ENCODE data around the gene PARD3B. TPM values are rescaled to one million over a fixed set of nuclear protein-coding genes. Genes with fewer than 3 reads are reported as not detected.

PARD3B gene
- total and polyA plus RNA-seq, 2 experiments from 2014 or later: 3.5 to 4.4 TPM

DNA sequence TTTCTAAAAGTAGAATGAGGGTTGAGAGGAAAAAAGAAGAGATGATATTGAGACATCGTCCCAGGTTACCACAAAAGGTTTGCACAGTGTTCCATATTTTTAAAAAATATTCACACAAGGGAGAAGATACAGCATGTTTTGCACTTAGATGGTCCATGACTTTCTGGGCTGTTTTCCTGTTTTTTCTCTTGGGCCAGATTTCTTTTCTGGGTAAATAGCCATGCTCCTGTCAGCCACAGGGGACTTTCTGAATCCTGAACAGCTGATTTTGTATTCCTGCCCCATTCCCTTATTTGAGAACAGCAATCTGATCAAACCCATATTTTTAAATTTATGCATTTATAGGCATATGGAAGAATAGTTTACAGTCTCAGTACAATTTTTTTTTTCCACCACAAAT, 951.1 kb downstream of the PARD3B start:
- no peak overlapping the region for H2AFZ ChIP-seq
- Mint-ChIP-seq H3K9me3 (peaks cover 5% of the 10 kb centered on the region; the same call in 2 of the 3 replicates), H3K4me3 (no peak overlapping the region), H3K27me3 (ENCODE audit: insufficient read depth, low read depth, poor library complexity) (peaks cover 3% of the 10 kb centered on the region), H3K4me1 (peaks cover 25% of the 10 kb centered on the region), H3K27ac (no peak overlapping the region), H3K36me3 (ENCODE audit: low read depth) (peaks cover 3% of the 10 kb centered on the region; the same call in 1 of the 3 replicates)
- DNase-seq (ENCODE audit: low spot score) (peak; percentile 28), ATAC-seq (peak; percentile 26; the same call in 1 of the 3 replicates)
- no peak overlapping the region for H3K27ac ChIP-seq (ENCODE audit: low read depth)
- H3F3A ChIP-seq (replicated peaks; ENCODE audit: low read depth): no peaks in the 10 kb centered on the region
- H3K27me3 ChIP-seq (ENCODE audit: insufficient read depth): no peaks in the 10 kb centered on the region
- TF ChIP-seq NANOG (IDR thresholded peaks at IDR 0.05; ENCODE audit: borderline replicate concordance) (no peak), POLR2AphosphoS5 (IDR thresholded peaks at IDR 0.05; ENCODE audit: low read depth) (no peak), EZH2 (IDR thresholded peaks at IDR 0.05; ENCODE audit: low read depth, unreplicated experiment) (no peak), EZH2phosphoT487 (IDR thresholded peaks at IDR 0.05; ENCODE audit: unreplicated experiment) (no peak), JUNB (IDR thresholded peaks at IDR 0.05; ENCODE audit: unreplicated experiment) (no peak), ZNF331 (CRISPR knock-in tag; IDR thresholded peaks at IDR 0.05; ENCODE audit: low read depth) (no peak), ZNF114 (CRISPR knock-in tag; IDR thresholded peaks at IDR 0.05) (no peak), STAT1 (IDR thresholded peaks at IDR 0.05; ENCODE audit: unreplicated experiment) (no peak), CREB1 (CRISPR knock-in tag; IDR thresholded peaks at IDR 0.05; ENCODE audit: low read depth) (no peak)
- TF ChIP-seq, protein P1, sequence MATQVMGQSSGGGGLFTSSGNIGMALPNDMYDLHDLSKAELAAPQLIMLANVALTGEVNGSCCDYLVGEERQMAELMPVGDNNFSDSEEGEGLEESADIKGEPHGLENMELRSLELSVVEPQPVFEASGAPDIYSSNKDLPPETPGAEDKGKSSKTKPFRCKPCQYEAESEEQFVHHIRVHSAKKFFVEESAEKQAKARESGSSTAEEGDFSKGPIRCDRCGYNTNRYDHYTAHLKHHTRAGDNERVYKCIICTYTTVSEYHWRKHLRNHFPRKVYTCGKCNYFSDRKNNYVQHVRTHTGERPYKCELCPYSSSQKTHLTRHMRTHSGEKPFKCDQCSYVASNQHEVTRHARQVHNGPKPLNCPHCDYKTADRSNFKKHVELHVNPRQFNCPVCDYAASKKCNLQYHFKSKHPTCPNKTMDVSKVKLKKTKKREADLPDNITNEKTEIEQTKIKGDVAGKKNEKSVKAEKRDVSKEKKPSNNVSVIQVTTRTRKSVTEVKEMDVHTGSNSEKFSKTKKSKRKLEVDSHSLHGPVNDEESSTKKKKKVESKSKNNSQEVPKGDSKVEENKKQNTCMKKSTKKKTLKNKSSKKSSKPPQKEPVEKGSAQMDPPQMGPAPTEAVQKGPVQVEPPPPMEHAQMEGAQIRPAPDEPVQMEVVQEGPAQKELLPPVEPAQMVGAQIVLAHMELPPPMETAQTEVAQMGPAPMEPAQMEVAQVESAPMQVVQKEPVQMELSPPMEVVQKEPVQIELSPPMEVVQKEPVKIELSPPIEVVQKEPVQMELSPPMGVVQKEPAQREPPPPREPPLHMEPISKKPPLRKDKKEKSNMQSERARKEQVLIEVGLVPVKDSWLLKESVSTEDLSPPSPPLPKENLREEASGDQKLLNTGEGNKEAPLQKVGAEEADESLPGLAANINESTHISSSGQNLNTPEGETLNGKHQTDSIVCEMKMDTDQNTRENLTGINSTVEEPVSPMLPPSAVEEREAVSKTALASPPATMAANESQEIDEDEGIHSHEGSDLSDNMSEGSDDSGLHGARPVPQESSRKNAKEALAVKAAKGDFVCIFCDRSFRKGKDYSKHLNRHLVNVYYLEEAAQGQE (IDR thresholded peaks at IDR 0.05; ENCODE audit: unreplicated experiment): no peak
- TF ChIP-seq, protein P2, sequence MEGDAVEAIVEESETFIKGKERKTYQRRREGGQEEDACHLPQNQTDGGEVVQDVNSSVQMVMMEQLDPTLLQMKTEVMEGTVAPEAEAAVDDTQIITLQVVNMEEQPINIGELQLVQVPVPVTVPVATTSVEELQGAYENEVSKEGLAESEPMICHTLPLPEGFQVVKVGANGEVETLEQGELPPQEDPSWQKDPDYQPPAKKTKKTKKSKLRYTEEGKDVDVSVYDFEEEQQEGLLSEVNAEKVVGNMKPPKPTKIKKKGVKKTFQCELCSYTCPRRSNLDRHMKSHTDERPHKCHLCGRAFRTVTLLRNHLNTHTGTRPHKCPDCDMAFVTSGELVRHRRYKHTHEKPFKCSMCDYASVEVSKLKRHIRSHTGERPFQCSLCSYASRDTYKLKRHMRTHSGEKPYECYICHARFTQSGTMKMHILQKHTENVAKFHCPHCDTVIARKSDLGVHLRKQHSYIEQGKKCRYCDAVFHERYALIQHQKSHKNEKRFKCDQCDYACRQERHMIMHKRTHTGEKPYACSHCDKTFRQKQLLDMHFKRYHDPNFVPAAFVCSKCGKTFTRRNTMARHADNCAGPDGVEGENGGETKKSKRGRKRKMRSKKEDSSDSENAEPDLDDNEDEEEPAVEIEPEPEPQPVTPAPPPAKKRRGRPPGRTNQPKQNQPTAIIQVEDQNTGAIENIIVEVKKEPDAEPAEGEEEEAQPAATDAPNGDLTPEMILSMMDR (conservative IDR thresholded peaks at IDR 0.05; ENCODE audit: low read depth in 2 of 2): no peak; a peak in 1 of 4 replicates
- TF ChIP-seq, protein P3, sequence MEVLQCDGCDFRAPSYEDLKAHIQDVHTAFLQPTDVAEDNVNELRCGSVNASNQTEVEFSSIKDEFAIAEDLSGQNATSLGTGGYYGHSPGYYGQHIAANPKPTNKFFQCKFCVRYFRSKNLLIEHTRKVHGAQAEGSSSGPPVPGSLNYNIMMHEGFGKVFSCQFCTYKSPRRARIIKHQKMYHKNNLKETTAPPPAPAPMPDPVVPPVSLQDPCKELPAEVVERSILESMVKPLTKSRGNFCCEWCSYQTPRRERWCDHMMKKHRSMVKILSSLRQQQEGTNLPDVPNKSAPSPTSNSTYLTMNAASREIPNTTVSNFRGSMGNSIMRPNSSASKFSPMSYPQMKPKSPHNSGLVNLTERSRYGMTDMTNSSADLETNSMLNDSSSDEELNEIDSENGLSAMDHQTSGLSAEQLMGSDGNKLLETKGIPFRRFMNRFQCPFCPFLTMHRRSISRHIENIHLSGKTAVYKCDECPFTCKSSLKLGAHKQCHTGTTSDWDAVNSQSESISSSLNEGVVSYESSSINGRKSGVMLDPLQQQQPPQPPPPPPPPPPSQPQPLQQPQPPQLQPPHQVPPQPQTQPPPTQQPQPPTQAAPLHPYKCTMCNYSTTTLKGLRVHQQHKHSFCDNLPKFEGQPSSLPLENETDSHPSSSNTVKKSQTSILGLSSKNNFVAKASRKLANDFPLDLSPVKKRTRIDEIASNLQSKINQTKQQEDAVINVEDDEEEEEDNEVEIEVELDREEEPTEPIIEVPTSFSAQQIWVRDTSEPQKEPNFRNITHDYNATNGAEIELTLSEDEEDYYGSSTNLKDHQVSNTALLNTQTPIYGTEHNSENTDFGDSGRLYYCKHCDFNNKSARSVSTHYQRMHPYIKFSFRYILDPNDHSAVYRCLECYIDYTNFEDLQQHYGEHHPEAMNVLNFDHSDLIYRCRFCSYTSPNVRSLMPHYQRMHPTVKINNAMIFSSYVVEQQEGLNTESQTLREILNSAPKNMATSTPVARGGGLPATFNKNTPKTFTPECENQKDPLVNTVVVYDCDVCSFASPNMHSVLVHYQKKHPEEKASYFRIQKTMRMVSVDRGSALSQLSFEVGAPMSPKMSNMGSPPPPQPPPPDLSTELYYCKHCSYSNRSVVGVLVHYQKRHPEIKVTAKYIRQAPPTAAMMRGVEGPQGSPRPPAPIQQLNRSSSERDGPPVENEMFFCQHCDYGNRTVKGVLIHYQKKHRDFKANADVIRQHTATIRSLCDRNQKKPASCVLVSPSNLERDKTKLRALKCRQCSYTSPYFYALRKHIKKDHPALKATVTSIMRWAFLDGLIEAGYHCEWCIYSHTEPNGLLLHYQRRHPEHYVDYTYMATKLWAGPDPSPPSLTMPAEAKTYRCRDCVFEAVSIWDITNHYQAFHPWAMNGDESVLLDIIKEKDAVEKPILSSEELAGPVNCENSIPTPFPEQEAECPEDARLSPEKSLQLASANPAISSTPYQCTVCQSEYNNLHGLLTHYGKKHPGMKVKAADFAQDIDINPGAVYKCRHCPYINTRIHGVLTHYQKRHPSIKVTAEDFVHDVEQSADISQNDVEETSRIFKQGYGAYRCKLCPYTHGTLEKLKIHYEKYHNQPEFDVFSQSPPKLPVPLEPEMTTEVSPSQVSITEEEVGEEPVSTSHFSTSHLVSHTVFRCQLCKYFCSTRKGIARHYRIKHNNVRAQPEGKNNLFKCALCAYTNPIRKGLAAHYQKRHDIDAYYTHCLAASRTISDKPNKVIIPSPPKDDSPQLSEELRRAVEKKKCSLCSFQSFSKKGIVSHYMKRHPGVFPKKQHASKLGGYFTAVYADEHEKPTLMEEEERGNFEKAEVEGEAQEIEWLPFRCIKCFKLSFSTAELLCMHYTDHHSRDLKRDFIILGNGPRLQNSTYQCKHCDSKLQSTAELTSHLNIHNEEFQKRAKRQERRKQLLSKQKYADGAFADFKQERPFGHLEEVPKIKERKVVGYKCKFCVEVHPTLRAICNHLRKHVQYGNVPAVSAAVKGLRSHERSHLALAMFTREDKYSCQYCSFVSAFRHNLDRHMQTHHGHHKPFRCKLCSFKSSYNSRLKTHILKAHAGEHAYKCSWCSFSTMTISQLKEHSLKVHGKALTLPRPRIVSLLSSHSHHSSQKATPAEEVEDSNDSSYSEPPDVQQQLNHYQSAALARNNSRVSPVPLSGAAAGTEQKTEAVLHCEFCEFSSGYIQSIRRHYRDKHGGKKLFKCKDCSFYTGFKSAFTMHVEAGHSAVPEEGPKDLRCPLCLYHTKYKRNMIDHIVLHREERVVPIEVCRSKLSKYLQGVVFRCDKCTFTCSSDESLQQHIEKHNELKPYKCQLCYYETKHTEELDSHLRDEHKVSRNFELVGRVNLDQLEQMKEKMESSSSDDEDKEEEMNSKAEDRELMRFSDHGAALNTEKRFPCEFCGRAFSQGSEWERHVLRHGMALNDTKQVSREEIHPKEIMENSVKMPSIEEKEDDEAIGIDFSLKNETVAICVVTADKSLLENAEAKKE (CRISPR knock-in tag; IDR thresholded peaks at IDR 0.05): no peak
- TF ChIP-seq, protein P4, sequence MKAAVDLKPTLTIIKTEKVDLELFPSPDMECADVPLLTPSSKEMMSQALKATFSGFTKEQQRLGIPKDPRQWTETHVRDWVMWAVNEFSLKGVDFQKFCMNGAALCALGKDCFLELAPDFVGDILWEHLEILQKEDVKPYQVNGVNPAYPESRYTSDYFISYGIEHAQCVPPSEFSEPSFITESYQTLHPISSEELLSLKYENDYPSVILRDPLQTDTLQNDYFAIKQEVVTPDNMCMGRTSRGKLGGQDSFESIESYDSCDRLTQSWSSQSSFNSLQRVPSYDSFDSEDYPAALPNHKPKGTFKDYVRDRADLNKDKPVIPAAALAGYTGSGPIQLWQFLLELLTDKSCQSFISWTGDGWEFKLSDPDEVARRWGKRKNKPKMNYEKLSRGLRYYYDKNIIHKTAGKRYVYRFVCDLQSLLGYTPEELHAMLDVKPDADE (IDR thresholded peaks at IDR 0.05): no peak
- no peaks in the 10 kb centered on the region for H3K36me3 ChIP-seq (ENCODE audit: insufficient read depth)
- H4K20me1 ChIP-seq (replicated peaks; ENCODE audit: insufficient read depth): no peaks in the 10 kb centered on the region
- no peaks in the 10 kb centered on the region for H3K9me2 ChIP-seq (ENCODE audit: insufficient read depth)
- H3K4me1 ChIP-seq (ENCODE audit: insufficient read depth): no peaks in the 10 kb centered on the region
- no peak overlapping the region for H3K4me3 ChIP-seq
- H3K79me2 ChIP-seq (replicated peaks; ENCODE audit: insufficient read depth): no peaks in the 10 kb centered on the region
- no peak overlapping the region for H3K4me2 ChIP-seq
